ENCODE measurements around the gene ALK. TPM values are rescaled to one million over a fixed set of nuclear protein-coding genes. Genes with fewer than 3 reads are reported as not detected.
A peak's percentile ranks its signal among the peaks of the same experiment; 100 is the strongest.

Gene ALK
- total and polyA plus RNA-seq, 2 donors (not counting 1 experiment from before 2014, with no cell fraction given): under 0.01 to 0.02 TPM

GRCh38 chr2:29477186-29477585 lies 444.2 kb downstream of the ALK start:
- no peaks in the 10 kb centered on the region for H3K4me1 ChIP-seq (ENCODE audit: control insufficient read depth, extremely low read depth, insufficient read depth, low read length)
- H3K36me3 ChIP-seq (ENCODE audit: control insufficient read depth, insufficient read depth, low read length): no peaks in the 10 kb centered on the region
- no peaks in the 10 kb centered on the region for H3K9me3 ChIP-seq (ENCODE audit: control insufficient read depth, insufficient read depth, low read depth, low read length)
- H3K27me3 ChIP-seq (ENCODE audit: control insufficient read depth, insufficient read depth, low read length): no peaks in the 10 kb centered on the region
- H3K9ac ChIP-seq (ENCODE audit: insufficient read depth, low read length): no peak overlapping the region
- no peak overlapping the region for H3K4me2 ChIP-seq (ENCODE audit: extremely low read depth, insufficient read depth, low read length)
- H3K79me2 ChIP-seq (ENCODE audit: control insufficient read depth, insufficient read depth, low read length): no peaks in the 10 kb centered on the region
- no peaks in the 10 kb centered on the region for H4K20me1 ChIP-seq (ENCODE audit: control insufficient read depth, extremely low read depth, insufficient read depth, low read length)
- no peak overlapping the region for H3K27ac ChIP-seq (ENCODE audit: insufficient read depth, low read length)
- no peak for DNase-seq (ENCODE audit: low read depth in 2 of 2)
- no peak overlapping the region for H2AFZ ChIP-seq (ENCODE audit: low read length)
- H3K4me3 ChIP-seq (replicated peaks in 1 of 4; ENCODE audit: control extremely low read depth in 1 of 4, insufficient read depth in 1 of 4, low read depth in 3 of 4, low read length in 4 of 4): no peak overlapping the region
- TF ChIP-seq CTCF (conservative IDR thresholded peaks at IDR 0.05 in 1 of 2, IDR thresholded peaks at IDR 0.05 in 1 of 2; ENCODE audit: low read depth in 1 of 2, low read length in 2 of 2): no peak
- TF ChIP-seq EZH2 (IDR thresholded peaks at IDR 0.05; ENCODE audit: low read length, missing control alignments): no peak

- Histone ChIP-seq H3K4me3 (replicated peaks in 1 of 4; ENCODE audit: control extremely low read depth in 1 of 4, insufficient read depth in 1 of 4, low read depth in 3 of 4, low read length in 4 of 4) (no peak overlapping the region), H3K9me3 (ENCODE audit: control insufficient read depth, insufficient read depth, low read depth, low read length) (no peaks in the 10 kb centered on the region), H3K4me2 (ENCODE audit: extremely low read depth, insufficient read depth, low read length) (no peak overlapping the region), H3K27me3 (ENCODE audit: control insufficient read depth, insufficient read depth, low read length) (no peaks in the 10 kb centered on the region), H3K9ac (ENCODE audit: insufficient read depth, low read length) (no peak overlapping the region), H3K4me1 (ENCODE audit: control insufficient read depth, extremely low read depth, insufficient read depth, low read length) (no peaks in the 10 kb centered on the region), H4K20me1 (ENCODE audit: control insufficient read depth, extremely low read depth, insufficient read depth, low read length) (no peaks in the 10 kb centered on the region), H3K36me3 (ENCODE audit: control insufficient read depth, insufficient read depth, low read length) (no peaks in the 10 kb centered on the region), H3K27ac (ENCODE audit: insufficient read depth, low read length) (no peak overlapping the region), H2AFZ (ENCODE audit: low read length) (peak overlapping the region; percentile 39), H3K79me2 (ENCODE audit: control insufficient read depth, insufficient read depth, low read length) (no peaks in the 10 kb centered on the region)
- no peak for DNase-seq (ENCODE audit: low read depth in 2 of 2)
- TF ChIP-seq CTCF (conservative IDR thresholded peaks at IDR 0.05 in 1 of 2, IDR thresholded peaks at IDR 0.05 in 1 of 2; ENCODE audit: low read depth in 1 of 2, low read length in 2 of 2): no peak
- no peak for TF ChIP-seq EZH2 (IDR thresholded peaks at IDR 0.05; ENCODE audit: low read length, missing control alignments)
These were observed 445.9 kb downstream of the ALK start for GRCh38 chr2:29475499-29475898.

GRCh38 chr2:29469961-29470360 lies 451.4 kb downstream of the ALK start:
- Histone ChIP-seq H2AFZ (ENCODE audit: low read length) (no peak overlapping the region), H3K27me3 (ENCODE audit: control insufficient read depth, insufficient read depth, low read length) (no peaks in the 10 kb centered on the region), H3K4me2 (ENCODE audit: extremely low read depth, insufficient read depth, low read length) (no peak overlapping the region), H3K9me3 (ENCODE audit: control insufficient read depth, insufficient read depth, low read depth, low read length) (no peaks in the 10 kb centered on the region), H3K27ac (ENCODE audit: insufficient read depth, low read length) (no peak overlapping the region), H4K20me1 (ENCODE audit: control insufficient read depth, extremely low read depth, insufficient read depth, low read length) (no peaks in the 10 kb centered on the region), H3K4me3 (replicated peaks in 1 of 4; ENCODE audit: control extremely low read depth in 1 of 4, insufficient read depth in 1 of 4, low read depth in 3 of 4, low read length in 4 of 4) (no peak overlapping the region), H3K79me2 (ENCODE audit: control insufficient read depth, insufficient read depth, low read length) (no peaks in the 10 kb centered on the region), H3K36me3 (ENCODE audit: control insufficient read depth, insufficient read depth, low read length) (no peaks in the 10 kb centered on the region), H3K9ac (ENCODE audit: insufficient read depth, low read length) (no peak overlapping the region), H3K4me1 (ENCODE audit: control insufficient read depth, extremely low read depth, insufficient read depth, low read length) (no peaks in the 10 kb centered on the region)
- TF ChIP-seq EZH2 (IDR thresholded peaks at IDR 0.05; ENCODE audit: low read length, missing control alignments) (no peak), CTCF (conservative IDR thresholded peaks at IDR 0.05 in 1 of 2, IDR thresholded peaks at IDR 0.05 in 1 of 2; ENCODE audit: low read depth in 1 of 2, low read length in 2 of 2) (no peak)
- no peak for DNase-seq (ENCODE audit: low read depth in 2 of 2)
